ENCODE results near the gene HOXB3.

DNA sequence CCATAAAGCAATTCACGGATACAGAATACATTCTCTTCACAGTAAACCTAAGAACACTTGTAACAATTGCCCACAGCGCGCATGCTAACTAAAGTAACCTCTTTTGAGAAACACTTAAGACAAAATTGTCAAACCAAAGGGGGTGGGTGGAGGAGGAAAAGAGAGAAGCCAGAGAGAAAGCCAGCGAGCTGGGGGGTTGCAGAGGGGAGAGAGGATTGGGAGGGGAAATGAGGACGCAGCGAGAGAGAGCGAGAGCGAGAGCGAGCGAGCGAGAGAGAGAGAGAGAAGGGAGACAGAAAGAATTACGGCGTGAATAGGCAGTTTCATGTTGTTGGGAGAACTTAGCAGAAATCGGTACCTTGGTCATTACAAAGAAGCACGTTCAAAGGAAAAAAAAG lies 22.4 kb upstream of the HOXB3 start:
- no peak for TF ChIP-seq POLR2AphosphoS5 (IDR thresholded peaks at IDR 0.05)
- TF ChIP-seq POLR2A (IDR thresholded peaks at IDR 0.05), result no peak

Data from sigmoid colon (tissue), 4 donors.